Activated CD8-positive, alpha-beta T cell treated with anti-CD3 and anti-CD28 coated beads, Interleukin-2, amount 10 ng/mL, durations not matched to agents 7 days and 5 days (primary cell): Measurements from ENCODE around the gene EBF3. TPM values are rescaled to one million over a fixed set of nuclear protein-coding genes. Genes with fewer than 3 reads are reported as not detected.

Source experiments
- ATAC-seq: fragments of 150-1000 bp; cut with Tn5 transposase; one replicate; pipeline ENCODE4 v1.10.0; 2021; ENCODE audit warnings: moderate library complexity
- CTCF ChIA-PET: fragments of 350-600 bp; sonication (Branson Sonifier 250); formaldehyde crosslinking; loops from one replicate; lab custom pipeline; 2021; ENCODE audit warnings: antibody characterized with exemption; lab: Charles Lee
- POLR2A ChIA-PET: fragments of 350-600 bp; sonication (Branson Sonifier 250); formaldehyde crosslinking; loops from one replicate; lab custom pipeline; 2021; ENCODE audit warnings: antibody characterized with exemption; lab: Charles Lee
- DNase-seq: peaks from one replicate; pipeline ENCODE4 v3.0.0-alpha.2; 2020
- H3K27ac Mint-ChIP-seq: one replicate; pipeline ENCODE4 v1.8.0; 2021; ENCODE audit warnings: mild to moderate bottlenecking, mixed read lengths
- H3K27me3 Mint-ChIP-seq: one replicate; pipeline ENCODE4 v1.8.0; 2021; ENCODE audit warnings: low read depth, mixed read lengths
- H3K36me3 Mint-ChIP-seq: one replicate; pipeline ENCODE4 v1.8.0; 2021; ENCODE audit warnings: low read depth, mixed read lengths
- H3K4me1 Mint-ChIP-seq: one replicate; pipeline ENCODE4 v1.8.0; 2021; ENCODE audit warnings: low read depth, mixed read lengths
- H3K4me3 Mint-ChIP-seq: one replicate; pipeline ENCODE4 v1.8.0; 2021; ENCODE audit warnings: mild to moderate bottlenecking, mixed read lengths
- H3K9me3 Mint-ChIP-seq: one replicate; pipeline ENCODE4 v1.8.0; 2022; ENCODE audit warnings: mixed read lengths; ENCODE audit not compliant: insufficient read depth
- total RNA-seq, 2 experiments: library from RNA; stranded (reverse); gene quantifications; one replicate each; pipeline ENCODE4 v1.2.3, GENCODE V29; 2021

Gene EBF3
- total RNA-seq, 2 experiments from 2014 or later, result not detected

DNA sequence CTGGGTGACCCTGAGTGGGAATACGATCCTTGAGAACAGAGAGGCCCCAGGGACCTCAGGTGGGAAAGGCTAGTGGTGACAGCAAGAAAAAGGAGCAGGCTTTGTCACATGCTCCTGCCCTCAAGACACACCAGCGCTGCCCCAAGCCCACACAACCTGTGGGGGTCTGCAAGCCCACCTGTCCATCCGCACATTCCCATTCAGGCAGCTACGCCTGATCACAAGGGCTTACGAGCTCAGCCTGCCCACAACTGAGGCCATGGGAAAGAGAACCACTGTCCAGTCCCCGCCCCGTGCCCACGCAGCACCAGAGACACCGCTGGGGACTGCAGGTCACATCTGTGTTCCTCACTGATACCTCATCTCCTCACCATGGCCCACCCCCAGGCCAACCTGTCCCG is 26.7 kb downstream of the EBF3 start:
- Mint-ChIP-seq H3K27ac (no peak overlapping the region), H3K9me3 (no peaks in the 10 kb centered on the region), H3K27me3 (no peaks in the 10 kb centered on the region), H3K4me3 (no peak overlapping the region), H3K4me1 (no peaks in the 10 kb centered on the region), H3K36me3 (no peaks in the 10 kb centered on the region)
- CTCF ChIA-PET, result no interaction called here
- DNase-seq, result no peak
- POLR2A ChIA-PET, result no interaction called here
- ATAC-seq, result no peak

DNA sequence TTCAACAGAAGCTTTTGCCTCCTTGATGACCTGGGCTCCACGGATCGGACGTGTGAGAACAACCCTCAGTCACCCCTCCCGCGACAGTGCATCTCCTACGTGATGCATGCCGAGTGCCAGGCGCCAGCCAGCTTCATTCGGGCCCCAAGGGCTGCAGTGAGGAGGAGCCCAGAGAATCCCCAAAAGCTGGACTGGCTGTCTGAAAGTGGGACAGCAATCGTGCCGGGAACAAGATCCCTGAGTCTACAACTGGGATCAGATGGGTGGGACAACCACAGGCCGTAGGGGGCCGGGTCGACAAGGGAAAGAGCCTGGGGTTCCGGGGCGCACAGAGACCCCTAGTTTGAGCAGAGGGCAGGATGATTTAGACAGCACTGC is 27.2 kb downstream of the EBF3 start:
- ATAC-seq (no peak), DNase-seq (no peak)
- POLR2A ChIA-PET, result no interaction called here
- Mint-ChIP-seq H3K4me1 (no peaks in the 10 kb centered on the region), H3K36me3 (no peaks in the 10 kb centered on the region), H3K27me3 (no peaks in the 10 kb centered on the region), H3K4me3 (no peak overlapping the region), H3K9me3 (no peaks in the 10 kb centered on the region), H3K27ac (no peak overlapping the region)
- CTCF ChIA-PET, result no interaction called here

DNA sequence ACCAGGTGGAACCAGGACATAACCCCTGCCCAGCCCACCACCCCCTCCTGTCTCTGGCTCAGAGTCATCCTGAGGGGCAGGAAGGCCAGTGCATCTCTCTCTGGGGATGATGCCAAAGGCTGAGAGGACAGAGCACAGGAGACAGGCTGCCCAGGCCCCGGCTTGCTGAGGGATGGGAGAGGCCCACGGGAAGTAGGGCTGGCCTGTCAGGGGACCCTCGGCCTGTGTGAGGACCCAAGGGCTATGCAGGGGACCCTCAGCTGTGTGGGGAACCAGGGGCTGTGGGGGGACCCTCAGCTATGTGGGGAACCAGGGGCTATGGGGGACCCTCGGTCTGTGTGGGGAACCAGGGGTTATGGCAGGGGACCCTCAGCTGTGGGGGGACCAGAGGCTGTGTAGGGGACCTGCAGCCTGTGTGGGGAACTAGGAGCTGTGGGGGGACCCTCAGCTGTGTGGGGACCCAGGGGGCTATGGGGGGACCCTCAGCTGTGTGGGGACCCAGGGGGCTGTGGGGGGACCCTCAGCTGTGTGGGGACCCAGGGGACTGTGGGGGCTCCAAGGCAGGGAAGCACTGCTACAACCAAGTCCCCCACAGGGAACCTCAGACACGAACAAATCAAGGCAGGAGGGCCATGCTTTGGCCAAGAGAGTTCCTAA is 27.7 kb downstream of the EBF3 start:
- CTCF ChIA-PET, result no interaction called here
- H3K9me3 Mint-ChIP-seq, result no peaks in the 10 kb centered on the region
- no peaks in the 10 kb centered on the region for H3K4me1 Mint-ChIP-seq
- H3K4me3 Mint-ChIP-seq, result no peak overlapping the region
- H3K36me3 Mint-ChIP-seq, result no peaks in the 10 kb centered on the region
- no peak overlapping the region for H3K27ac Mint-ChIP-seq
- no peaks in the 10 kb centered on the region for H3K27me3 Mint-ChIP-seq
- DNase-seq, result no peak
- no peak for ATAC-seq
- POLR2A ChIA-PET, result no interaction called here

DNA sequence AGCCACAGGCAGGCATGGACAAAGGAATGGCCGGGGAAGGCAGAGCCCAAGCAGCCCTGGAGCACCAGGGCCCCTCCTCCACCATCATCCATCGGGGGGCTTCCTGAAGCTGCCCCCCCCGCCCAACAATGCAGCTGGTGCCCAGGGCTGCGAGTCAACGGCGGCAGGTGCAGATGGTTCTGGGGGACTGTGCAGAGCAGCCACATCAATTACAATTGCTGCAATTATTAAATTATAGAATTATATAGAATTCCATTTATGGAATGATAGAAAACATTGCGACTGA is 28.3 kb downstream of the EBF3 start:
- H3K4me3 Mint-ChIP-seq, result no peak overlapping the region
- no peak for ATAC-seq
- DNase-seq, result no peak
- H3K27me3 Mint-ChIP-seq, result no peaks in the 10 kb centered on the region
- ChIA-PET CTCF (no interaction called here), POLR2A (no interaction called here)
- no peak overlapping the region for H3K27ac Mint-ChIP-seq
- H3K9me3 Mint-ChIP-seq, result no peaks in the 10 kb centered on the region
- H3K36me3 Mint-ChIP-seq, result no peaks in the 10 kb centered on the region
- H3K4me1 Mint-ChIP-seq, result no peaks in the 10 kb centered on the region

DNA sequence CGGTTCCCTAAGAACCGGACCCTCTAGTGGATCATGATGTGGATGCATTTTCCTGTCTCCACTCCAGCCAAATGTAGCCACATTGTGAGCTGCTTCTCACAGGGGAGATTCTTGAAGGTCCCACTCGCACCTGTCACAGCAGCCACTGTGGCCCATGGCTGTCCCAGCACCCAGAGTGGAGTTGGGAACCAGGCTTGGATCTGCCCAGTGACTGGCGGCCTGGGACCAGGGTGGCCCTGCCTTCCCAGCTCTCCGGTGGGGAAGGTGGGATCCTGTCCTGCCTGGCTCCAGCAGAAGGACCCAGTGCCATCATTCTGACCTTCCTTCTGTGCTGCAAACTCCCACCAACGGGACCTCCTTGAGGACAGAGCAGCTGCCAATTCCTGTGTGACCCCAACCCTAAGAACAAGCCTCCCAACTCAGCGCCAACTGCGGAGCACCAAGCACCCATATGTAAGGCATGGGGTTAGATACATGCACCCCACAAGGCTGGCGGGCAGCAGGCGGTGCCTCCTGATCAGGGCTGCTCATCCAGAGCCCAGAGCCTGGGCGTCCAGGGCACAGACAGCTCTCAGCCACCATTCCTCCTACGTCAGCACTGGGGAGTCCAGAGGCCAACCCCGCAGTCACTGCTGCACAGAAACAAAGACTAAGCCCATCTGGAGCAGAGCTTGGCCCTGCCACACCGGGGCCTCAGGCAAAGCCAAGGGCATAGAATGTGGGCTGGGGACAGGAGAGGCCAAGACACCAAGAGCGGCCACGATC is 28.8 kb downstream of the EBF3 start:
- CTCF ChIA-PET, result no interaction called here
- POLR2A ChIA-PET, result no interaction called here
- Mint-ChIP-seq H3K4me1 (no peaks in the 10 kb centered on the region), H3K27ac (no peak overlapping the region), H3K36me3 (no peaks in the 10 kb centered on the region), H3K27me3 (no peaks in the 10 kb centered on the region), H3K9me3 (no peaks in the 10 kb centered on the region), H3K4me3 (no peak overlapping the region)
- no peak for ATAC-seq
- DNase-seq, result no peak

DNA sequence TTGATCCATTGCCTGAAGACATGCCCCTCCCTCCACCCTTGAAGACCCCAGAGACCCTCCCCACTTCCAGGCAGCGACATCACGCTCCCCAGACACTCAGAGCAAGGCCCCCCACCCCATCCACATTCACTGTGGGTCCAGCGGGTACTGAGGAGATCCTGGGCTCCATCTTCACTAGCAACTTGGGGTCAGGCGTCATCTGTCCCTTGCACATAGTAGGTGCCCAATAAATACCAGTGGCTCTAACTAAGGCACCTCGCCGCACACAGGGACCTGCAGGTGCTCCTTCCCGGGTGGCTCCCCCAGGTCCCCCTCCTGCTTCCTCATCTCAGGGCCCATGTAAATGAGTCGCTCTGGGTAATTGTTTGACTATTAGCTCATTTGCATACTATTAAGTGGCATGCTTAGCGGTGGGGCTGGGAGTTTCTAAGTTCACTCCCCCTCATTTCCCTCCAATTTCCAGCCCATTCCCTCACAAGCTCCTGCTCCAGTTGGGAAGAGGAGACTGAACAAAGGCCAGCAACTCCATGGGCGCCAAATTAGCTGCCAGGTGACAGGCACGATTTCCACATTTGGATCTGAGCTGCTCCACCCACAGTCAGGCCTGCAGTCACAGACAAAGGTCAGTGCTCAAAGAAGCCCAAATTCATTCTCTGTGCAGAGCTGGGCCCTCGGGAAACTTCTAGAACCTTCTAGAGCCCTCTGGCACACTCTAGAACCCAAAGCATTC is 29.7 kb downstream of the EBF3 start:
- DNase-seq (no peak), ATAC-seq (no peak)
- Mint-ChIP-seq H3K4me1 (no peaks in the 10 kb centered on the region), H3K36me3 (no peaks in the 10 kb centered on the region), H3K27me3 (no peaks in the 10 kb centered on the region), H3K9me3 (no peaks in the 10 kb centered on the region), H3K4me3 (no peak overlapping the region), H3K27ac (no peak overlapping the region)
- CTCF ChIA-PET, result no interaction called here
- POLR2A ChIA-PET, result no interaction called here

DNA sequence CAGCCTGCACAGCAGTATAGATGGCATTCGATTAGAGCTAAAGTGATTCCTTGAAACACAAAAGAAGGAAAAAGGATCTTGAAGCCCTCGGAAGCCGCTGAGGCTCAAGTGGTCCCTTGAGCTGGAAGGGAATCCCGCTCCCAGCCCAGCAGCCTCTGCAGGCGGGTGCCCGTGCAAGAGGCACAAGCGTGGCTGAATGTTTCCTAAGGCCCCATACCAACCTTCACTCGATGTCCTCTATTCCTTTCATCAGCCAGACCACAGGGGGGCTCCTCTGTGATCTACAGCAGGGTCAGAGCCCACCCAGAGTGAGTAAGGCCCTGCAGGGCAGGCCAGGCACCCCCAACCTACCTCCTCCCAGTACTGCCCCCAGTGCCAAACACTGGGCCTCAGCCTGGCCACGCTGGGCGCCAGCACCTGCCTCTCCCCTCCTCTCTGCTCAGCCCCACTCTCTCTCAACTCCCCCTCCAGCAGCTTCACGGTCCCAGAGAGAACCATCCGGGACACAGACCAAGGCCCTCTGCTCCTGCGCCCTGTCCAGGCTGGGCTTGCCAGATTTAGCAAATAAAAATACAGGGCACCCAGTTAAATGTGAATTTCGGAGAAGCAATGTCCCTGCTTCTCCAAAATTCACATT is 30.5 kb downstream of the EBF3 start:
- CTCF ChIA-PET, result no interaction called here
- POLR2A ChIA-PET, result no interaction called here
- Mint-ChIP-seq H3K27ac (no peak overlapping the region), H3K4me1 (no peaks in the 10 kb centered on the region), H3K36me3 (no peaks in the 10 kb centered on the region), H3K9me3 (no peaks in the 10 kb centered on the region), H3K4me3 (no peak overlapping the region), H3K27me3 (no peaks in the 10 kb centered on the region)
- DNase-seq (no peak), ATAC-seq (no peak)

DNA sequence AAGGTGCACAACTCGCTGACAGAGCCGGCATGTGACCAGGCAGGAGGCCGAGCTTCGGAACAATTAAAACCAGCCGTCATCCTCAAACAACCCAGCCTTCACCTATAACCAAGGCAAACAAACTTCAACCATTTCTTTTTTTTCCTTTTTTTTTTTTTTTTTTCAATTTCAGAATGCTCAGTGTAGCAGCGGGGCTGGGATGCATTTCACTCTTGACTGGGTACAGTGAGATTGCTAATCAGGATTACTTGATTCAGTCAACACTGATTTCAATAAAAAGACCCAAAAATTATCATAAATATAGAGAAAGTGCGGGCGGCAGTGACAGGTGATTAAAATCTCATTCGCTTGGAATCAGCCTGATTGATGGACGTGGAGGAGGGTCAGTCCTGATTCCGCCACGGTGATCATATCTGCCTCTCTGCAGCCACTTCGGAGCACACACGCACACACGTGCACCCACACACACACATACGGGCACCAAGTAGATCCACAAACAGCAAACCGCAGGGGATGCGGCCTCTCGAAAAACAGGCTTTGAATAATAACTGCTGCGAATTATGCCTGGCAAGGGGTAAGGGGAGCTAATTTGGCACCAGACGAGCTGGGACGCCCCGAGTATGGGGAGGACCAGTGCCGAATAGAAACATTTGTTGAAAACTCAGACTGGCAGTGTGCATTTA is 31.2 kb downstream of the EBF3 start:
- ChIA-PET POLR2A (no interaction called here), CTCF (no interaction called here)
- H3K4me3 Mint-ChIP-seq, result no peak overlapping the region

DNA sequence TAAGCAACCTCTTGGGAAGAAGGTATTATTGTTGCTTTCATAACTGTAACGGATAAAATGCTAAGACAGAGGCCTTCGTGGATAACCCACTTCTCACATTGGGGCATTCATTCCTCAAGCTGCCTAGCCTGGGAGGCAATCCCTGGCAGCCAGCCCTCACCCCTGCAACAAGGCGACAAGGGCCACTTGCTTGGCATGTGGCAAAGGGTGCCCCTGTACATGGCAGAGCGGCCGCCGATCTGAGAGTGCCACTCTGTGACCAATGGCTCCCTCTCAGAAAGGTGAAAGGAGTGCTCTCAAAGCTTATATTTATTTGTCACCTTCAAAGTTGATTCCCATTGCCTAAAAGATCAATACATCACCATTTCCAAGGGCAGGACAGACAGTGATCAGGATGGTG is 31.9 kb downstream of the EBF3 start:
- H3K27ac Mint-ChIP-seq, result no peak overlapping the region
- no peaks in the 10 kb centered on the region for H3K27me3 Mint-ChIP-seq
- DNase-seq (no peak), ATAC-seq (no peak)
- H3K4me3 Mint-ChIP-seq, result no peak overlapping the region
- H3K4me1 Mint-ChIP-seq, result no peaks in the 10 kb centered on the region
- ChIA-PET POLR2A (no interaction called here), CTCF (no interaction called here)
- H3K9me3 Mint-ChIP-seq, result no peaks in the 10 kb centered on the region
- no peaks in the 10 kb centered on the region for H3K36me3 Mint-ChIP-seq

More for the DNA sequence above, 31.2 kb downstream of the EBF3 start:
- Mint-ChIP-seq H3K9me3 (no peaks in the 10 kb centered on the region), H3K27me3 (no peaks in the 10 kb centered on the region), H3K36me3 (no peaks in the 10 kb centered on the region), H3K4me1 (no peaks in the 10 kb centered on the region), H3K27ac (no peak overlapping the region)
- ATAC-seq (no peak), DNase-seq (no peak)

DNA sequence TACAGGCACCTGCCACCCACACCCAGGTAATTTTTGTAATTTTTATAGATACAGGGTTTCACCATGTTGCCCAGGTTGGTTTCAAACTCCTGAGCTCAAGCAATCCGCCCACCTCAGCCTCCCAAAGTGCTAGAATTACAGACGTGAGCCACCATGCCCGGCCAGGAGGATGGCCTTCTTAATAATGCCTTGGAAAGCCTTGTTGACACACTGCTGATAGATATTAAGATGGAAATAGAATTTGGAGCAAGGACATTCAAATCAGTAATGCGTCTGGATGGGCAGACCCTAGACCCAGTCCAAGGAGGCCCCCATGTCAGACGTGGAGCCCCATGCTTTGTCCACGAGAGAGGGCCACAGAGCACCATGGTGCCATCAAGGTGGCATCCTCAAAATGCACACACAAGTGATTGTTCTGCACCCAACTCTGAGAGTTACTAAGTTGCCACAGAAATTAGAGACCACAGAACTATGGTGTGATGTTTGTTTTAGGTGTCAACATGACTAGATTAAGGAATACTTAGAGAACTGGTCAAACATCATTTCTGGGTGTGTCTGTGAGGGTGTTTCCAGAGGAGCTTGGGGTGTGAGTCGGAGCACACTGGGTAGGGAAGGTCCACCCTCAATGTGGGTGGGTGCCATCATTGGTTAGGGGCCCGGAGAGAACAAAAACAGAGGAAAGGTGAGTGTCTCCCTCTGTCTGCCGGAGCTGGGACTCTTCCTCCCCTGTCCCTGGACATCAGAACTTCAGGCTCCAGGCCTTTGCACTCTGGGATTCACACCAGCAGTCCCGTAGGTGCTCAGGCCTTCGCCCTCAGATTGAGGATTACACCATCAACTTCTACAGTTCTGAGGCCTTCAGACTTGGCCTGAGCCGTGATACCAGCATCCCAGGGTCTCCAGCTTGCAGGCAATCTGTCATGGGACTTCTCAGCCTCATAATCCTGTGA is 34.5 kb downstream of the EBF3 start:
- Mint-ChIP-seq H3K4me3 (no peak overlapping the region), H3K4me1 (no peaks in the 10 kb centered on the region), H3K27ac (no peak overlapping the region), H3K9me3 (no peaks in the 10 kb centered on the region), H3K27me3 (no peaks in the 10 kb centered on the region), H3K36me3 (no peaks in the 10 kb centered on the region)
- ChIA-PET POLR2A (no interaction called here), CTCF (no interaction called here)
- DNase-seq, result no peak
- ATAC-seq, result no peak
